HepG2 (cell line): ENCODE data around the gene EHD1. TPM values are rescaled to one million over a fixed set of nuclear protein-coding genes. Genes with fewer than 3 reads are reported as not detected.

Experiments
- CENPX ChIP-seq: sonication (generic); formaldehyde crosslinking; IDR thresholded peaks from 2 replicates; pipeline ENCODE4 v1.9.0; 2021; ENCODE audit warnings: mild to moderate bottlenecking, missing genetic modification reagents, moderate library complexity
- CREM ChIP-seq, 2 experiments: sonication (generic) in 1 of 2; formaldehyde crosslinking in 1 of 2; IDR thresholded peaks; 2 replicates each; pipeline versions ENCODE4 v1.4.0 to v1.6.1; 2016 to 2020; ENCODE audit warnings: antibody characterized with exemption in 1 of 2, mild to moderate bottlenecking in 1 of 2, missing genetic modification reagents in 1 of 2
- DNMT1 ChIP-seq: sonication (generic); formaldehyde crosslinking; IDR thresholded peaks from 2 replicates; pipeline ENCODE4 v1.5.1; 2020; ENCODE audit warnings: mild to moderate bottlenecking, missing genetic modification reagents
- EED ChIP-seq: sonication (generic); formaldehyde crosslinking; IDR thresholded peaks from 2 replicates; pipeline ENCODE4 v1.5.0; 2020; ENCODE audit warnings: mild to moderate bottlenecking, missing genetic modification reagents
- HHEX ChIP-seq: IDR thresholded peaks from 2 replicates; pipeline ENCODE4 v1.6.1; 2016; ENCODE audit warnings: control low read depth
- HOXA3 ChIP-seq: sonication (generic); formaldehyde crosslinking; IDR thresholded peaks from 2 replicates; pipeline ENCODE4 v1.5.0; 2020; ENCODE audit warnings: missing genetic modification reagents
- IRX3 ChIP-seq: sonication (generic); formaldehyde crosslinking; IDR thresholded peaks from 2 replicates; pipeline ENCODE4 v1.8.1; 2023; ENCODE audit warnings: mild to moderate bottlenecking, low read depth, missing genetic modification reagents, borderline replicate concordance
- KLF11 ChIP-seq: IDR thresholded peaks from 2 replicates; pipeline ENCODE4 v1.6.1; 2016; ENCODE audit warnings: missing compliant biosample characterization
- KLF13 ChIP-seq: sonication (generic); formaldehyde crosslinking; IDR thresholded peaks from 2 replicates; pipeline ENCODE4 v1.4.0; 2020; ENCODE audit warnings: mild to moderate bottlenecking, missing genetic modification reagents
- NCOA1 ChIP-seq: sonication (generic); formaldehyde crosslinking; IDR thresholded peaks from 2 replicates; pipeline ENCODE4 v1.9.0; 2021; ENCODE audit warnings: missing genetic modification reagents
- POLR2G ChIP-seq: fragments of 200-400 bp; formaldehyde crosslinking; IDR thresholded peaks from 2 replicates; pipeline ENCODE4 v1.6.1; 2018; ENCODE audit warnings: mild to moderate bottlenecking, low read depth, low read length, moderate library complexity
- RAD51 ChIP-seq: fragments of 450-650 bp; IDR thresholded peaks from 2 replicates; pipeline ENCODE4 v1.6.1; 2016; ENCODE audit warnings: borderline replicate concordance
- TP53 ChIP-seq: sonication (generic); formaldehyde crosslinking; conservative IDR thresholded peaks from 2 replicates; pipeline ENCODE4 v1.4.0; 2020; ENCODE audit warnings: missing genetic modification reagents
- ZBTB1 ChIP-seq: sonication (generic); formaldehyde crosslinking; IDR thresholded peaks from 2 replicates; pipeline ENCODE4 v1.4.0; 2020; ENCODE audit warnings: missing genetic modification reagents, borderline replicate concordance
- ZEB1 ChIP-seq: IDR thresholded peaks from 2 replicates; pipeline ENCODE4 v1.6.1; 2012; ENCODE audit warnings: mild to moderate bottlenecking, low read depth, inconsistent platforms; ENCODE audit not compliant: insufficient replicate concordance
- ZFP62 ChIP-seq: sonication (generic); formaldehyde crosslinking; IDR thresholded peaks from 2 replicates; pipeline ENCODE4 v1.4.0; 2020; ENCODE audit warnings: missing genetic modification reagents
- ZMYM3 ChIP-seq: sonication (generic); formaldehyde crosslinking; IDR thresholded peaks from 2 replicates; pipeline ENCODE4 v1.5.1; 2020; ENCODE audit warnings: mild to moderate bottlenecking, missing genetic modification reagents
- ZNF160 ChIP-seq: sonication (generic); formaldehyde crosslinking; IDR thresholded peaks from 2 replicates; pipeline ENCODE4 v1.8.0; 2022; ENCODE audit warnings: mild to moderate bottlenecking, inconsistent platforms, missing genetic modification reagents
- ZNF225 ChIP-seq: sonication (generic); formaldehyde crosslinking; IDR thresholded peaks from 2 replicates; pipeline ENCODE4 v1.4.0; 2020; ENCODE audit warnings: mild to moderate bottlenecking, missing genetic modification reagents
- ZNF234 ChIP-seq: sonication (generic); formaldehyde crosslinking; conservative IDR thresholded peaks from 2 replicates; pipeline ENCODE4 v1.5.1; 2020; ENCODE audit warnings: mild to moderate bottlenecking, missing genetic modification reagents
- polyA plus RNA-seq, 8 experiments: library from polyadenylated mRNA; depleted of rRNA in 3 of 8; stranded (reverse) in 7 of 8; unstranded in 1 of 8; fragments of >200 nt; fragmentation: Illumina TruSeq in 4 of 8; extraction: Trizol in 4 of 8; gene quantifications; 2 replicates each; pipeline versions ENCODE4 v1.2.1 to v1.2.3, GENCODE V29; 2011 to 2016; ENCODE audit warnings: low read depth in 4 of 8, missing spikeins in 1 of 8, mixed read lengths in 1 of 8; ENCODE audit not compliant: insufficient read depth in 1 of 8
- total RNA-seq, 5 experiments: library from RNA; depleted of rRNA; stranded (reverse); fragments of >200 nt; fragmentation: Illumina TruSeq; extraction: Trizol; gene quantifications; 2 replicates each; pipeline ENCODE4 v1.2.3, GENCODE V29; 2016; ENCODE audit warnings: low read depth in 1 of 5
- TF ChIP-seq, protein P1 (sequence below): sonication (generic); formaldehyde crosslinking; conservative IDR thresholded peaks from 2 replicates; pipeline ENCODE4 v1.8.0; 2022; ENCODE audit warnings: mild to moderate bottlenecking, moderate library complexity, missing genetic modification reagents
- TF ChIP-seq, protein P2 (sequence below): sonication (generic); formaldehyde crosslinking; IDR thresholded peaks from 2 replicates; pipeline ENCODE4 v1.8.0; 2022; ENCODE audit warnings: mild to moderate bottlenecking, missing genetic modification reagents; ENCODE audit not compliant: insufficient replicate concordance
- TF ChIP-seq, protein P3 (sequence below): IDR thresholded peaks from 2 replicates; pipeline ENCODE4 v1.6.1; 2016; ENCODE audit warnings: missing compliant biosample characterization, missing genetic modification reagents, borderline replicate concordance
- TF ChIP-seq, protein P4 (sequence below): sonication (generic); formaldehyde crosslinking; IDR thresholded peaks from 2 replicates; pipeline ENCODE4 v1.8.0; 2022; ENCODE audit warnings: mild to moderate bottlenecking, missing genetic modification reagents, borderline replicate concordance

EHD1 gene
- total and polyA plus RNA-seq, 2 of the 13 experiments (the other 11 are each of a cell fraction or from before 2014, with no cell fraction given) = 23.6 to 26.6 TPM

DNA sequence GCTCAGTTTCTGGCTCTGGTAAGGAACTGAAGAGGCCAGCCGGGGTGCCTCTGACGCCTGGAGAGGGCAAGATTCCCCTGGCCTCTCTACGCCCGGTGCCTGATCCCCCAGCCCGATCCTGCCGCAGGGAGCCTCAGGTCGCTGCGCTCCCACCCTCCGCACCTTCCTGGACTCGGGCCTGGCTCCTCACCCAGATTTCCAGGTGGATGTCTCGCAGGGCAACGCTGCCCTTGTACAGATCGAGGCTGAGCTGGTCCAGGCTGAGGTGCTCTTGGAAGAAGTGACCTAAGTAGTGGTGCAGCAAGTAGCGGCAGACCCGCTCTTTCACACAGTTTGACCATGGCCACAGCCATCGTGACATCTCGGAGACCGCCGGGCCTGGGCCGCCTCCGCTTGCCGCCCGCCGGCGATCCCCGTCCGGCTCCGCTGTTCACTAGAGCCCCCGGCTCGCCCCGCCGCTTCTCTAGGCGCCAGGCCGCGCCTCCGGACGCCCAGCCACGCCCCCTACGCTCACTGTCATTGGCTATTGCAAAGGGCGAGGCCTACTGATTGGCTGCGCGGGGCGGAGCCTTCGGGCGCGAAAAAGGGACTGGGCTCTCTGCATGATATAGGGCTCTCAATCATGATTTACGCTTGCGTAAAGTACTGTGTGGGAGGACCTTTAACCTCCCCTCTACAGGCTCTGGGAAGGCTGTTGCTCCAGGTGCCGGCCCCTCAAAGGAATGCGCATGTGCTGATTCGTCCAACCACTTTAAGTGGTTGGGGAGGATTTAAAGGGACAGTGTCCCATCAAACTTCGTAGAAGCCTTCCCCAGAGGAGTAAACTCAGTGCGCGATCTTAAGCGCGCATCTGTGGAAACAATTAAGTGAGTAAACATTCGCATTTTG lies 38.6 kb upstream of the EHD1 start, which contains the start of gene ATG2A (continued):
- TF ChIP-seq EED (CRISPR knock-in tag) (no peak; the same call in 1 of the 2 replicates), RAD51 (no peak), CENPX (no peak), ZNF160 (CRISPR knock-in tag) (peak; percentile 71; the same call in 1 of the 2 replicates), ZNF234 (CRISPR knock-in tag) (no peak), ZNF225 (CRISPR knock-in tag) (peak; percentile 27; the same call in 1 of the 2 replicates), KLF11 (CRISPR knock-in tag) (peak; percentile 34; the same call in 1 of the 2 replicates), ZBTB1 (CRISPR knock-in tag) (no peak), POLR2G (peak; percentile 88), NCOA1 (no peak), KLF13 (no peak), ZFP62 (CRISPR knock-in tag) (no peak), ZEB1 (no peak), HHEX (CRISPR knock-in tag) (no peak), CREM (IDR thresholded peaks at IDR 0.05) (peak; percentile 50; the same call in 1 of the 2 replicates), CREM (CRISPR knock-in tag; IDR thresholded peaks at IDR 0.05) (no peak), ZMYM3 (CRISPR knock-in tag) (no peak), HOXA3 (CRISPR knock-in tag) (peak; percentile 65; the same call in 1 of the 2 replicates), DNMT1 (CRISPR knock-in tag) (0 out of 2 replicates have a peak, but pooled peaks have one; percentile 75), IRX3 (CRISPR knock-in tag) (no peak), TP53 (CRISPR knock-in tag) (no peak)
- TF ChIP-seq, protein P1, sequence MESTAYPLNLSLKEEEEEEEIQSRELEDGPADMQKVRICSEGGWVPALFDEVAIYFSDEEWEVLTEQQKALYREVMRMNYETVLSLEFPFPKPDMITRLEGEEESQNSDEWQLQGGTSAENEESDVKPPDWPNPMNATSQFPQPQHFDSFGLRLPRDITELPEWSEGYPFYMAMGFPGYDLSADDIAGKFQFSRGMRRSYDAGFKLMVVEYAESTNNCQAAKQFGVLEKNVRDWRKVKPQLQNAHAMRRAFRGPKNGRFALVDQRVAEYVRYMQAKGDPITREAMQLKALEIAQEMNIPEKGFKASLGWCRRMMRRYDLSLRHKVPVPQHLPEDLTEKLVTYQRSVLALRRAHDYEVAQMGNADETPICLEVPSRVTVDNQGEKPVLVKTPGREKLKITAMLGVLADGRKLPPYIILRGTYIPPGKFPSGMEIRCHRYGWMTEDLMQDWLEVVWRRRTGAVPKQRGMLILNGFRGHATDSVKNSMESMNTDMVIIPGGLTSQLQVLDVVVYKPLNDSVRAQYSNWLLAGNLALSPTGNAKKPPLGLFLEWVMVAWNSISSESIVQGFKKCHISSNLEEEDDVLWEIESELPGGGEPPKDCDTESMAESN (CRISPR knock-in tag) = no peak; the same call in 1 of the 2 replicates
- TF ChIP-seq, protein P2, sequence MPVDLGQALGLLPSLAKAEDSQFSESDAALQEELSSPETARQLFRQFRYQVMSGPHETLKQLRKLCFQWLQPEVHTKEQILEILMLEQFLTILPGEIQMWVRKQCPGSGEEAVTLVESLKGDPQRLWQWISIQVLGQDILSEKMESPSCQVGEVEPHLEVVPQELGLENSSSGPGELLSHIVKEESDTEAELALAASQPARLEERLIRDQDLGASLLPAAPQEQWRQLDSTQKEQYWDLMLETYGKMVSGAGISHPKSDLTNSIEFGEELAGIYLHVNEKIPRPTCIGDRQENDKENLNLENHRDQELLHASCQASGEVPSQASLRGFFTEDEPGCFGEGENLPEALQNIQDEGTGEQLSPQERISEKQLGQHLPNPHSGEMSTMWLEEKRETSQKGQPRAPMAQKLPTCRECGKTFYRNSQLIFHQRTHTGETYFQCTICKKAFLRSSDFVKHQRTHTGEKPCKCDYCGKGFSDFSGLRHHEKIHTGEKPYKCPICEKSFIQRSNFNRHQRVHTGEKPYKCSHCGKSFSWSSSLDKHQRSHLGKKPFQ (CRISPR knock-in tag) = peak; percentile 51
- TF ChIP-seq, protein P3, sequence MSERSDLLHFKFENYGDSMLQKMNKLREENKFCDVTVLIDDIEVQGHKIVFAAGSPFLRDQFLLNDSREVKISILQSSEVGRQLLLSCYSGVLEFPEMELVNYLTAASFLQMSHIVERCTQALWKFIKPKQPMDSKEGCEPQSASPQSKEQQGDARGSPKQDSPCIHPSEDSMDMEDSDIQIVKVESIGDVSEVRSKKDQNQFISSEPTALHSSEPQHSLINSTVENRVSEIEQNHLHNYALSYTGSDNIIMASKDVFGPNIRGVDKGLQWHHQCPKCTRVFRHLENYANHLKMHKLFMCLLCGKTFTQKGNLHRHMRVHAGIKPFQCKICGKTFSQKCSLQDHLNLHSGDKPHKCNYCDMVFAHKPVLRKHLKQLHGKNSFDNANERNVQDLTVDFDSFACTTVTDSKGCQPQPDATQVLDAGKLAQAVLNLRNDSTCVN (CRISPR knock-in tag) = no peak
- TF ChIP-seq, protein P4, sequence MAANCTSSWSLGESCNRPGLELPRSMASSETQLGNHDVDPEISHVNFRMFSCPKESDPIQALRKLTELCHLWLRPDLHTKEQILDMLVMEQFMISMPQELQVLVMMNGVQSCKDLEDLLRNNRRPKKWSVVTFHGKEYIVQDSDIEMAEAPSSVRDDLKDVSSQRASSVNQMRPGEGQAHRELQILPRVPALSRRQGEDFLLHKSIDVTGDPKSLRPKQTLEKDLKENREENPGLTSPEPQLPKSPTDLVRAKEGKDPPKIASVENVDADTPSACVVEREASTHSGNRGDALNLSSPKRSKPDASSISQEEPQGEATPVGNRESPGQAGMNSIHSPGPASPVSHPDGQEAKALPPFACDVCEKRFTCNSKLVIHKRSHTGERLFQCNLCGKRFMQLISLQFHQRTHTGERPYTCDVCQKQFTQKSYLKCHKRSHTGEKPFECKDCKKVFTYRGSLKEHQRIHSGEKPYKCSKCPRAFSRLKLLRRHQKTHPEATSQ = no peak
